Measurements from ENCODE around the gene RNF128. TPM values are rescaled to one million over a fixed set of nuclear protein-coding genes. Genes with fewer than 3 reads are reported as not detected.
A peak's percentile ranks its signal among the peaks of the same experiment; 100 is the strongest.

RNF128 gene
- total and polyA plus RNA-seq, 2 of the 13 experiments (the other 11 are each of a cell fraction or from before 2014, with no cell fraction given): 18.5 to 43.5 TPM

DNA sequence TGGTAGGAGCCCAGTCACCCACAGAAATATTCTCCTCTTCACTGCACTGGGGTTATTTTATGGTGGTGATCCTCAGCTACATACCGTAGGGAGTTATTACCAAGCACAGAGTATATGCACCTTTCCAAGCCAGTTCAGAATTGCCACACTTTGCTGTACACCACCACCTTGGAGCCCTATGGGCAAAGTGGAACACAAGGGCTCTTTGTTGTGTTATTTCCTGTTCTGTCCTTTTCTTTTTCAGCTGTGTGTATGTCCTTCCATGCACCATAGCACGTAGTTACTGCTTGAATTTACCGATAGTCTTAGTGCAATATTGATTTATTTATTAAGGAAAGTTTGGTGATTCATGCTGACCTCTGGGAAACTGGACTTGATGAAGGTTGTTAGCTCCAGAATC lies 8.3 kb downstream of the RNF128 start:
- Histone ChIP-seq H3K9ac (ENCODE audit: insufficient read depth, low read depth, low read length) (no peak overlapping the region), H3K4me2 (ENCODE audit: low read depth, low read length) (peak overlapping the region; percentile 68), H4K20me1 (ENCODE audit: insufficient read depth, low read length) (no peaks in the 10 kb centered on the region; the same call in 1 of the 2 replicates), H3K9me3 (ENCODE audit: low read length) (no peaks in the 10 kb centered on the region), H3K79me2 (ENCODE audit: insufficient read depth, low read length) (peaks cover 97% of the 10 kb centered on the region), H3K27ac (ENCODE audit: extremely low read length, insufficient read depth, low read length) (peak overlapping the region; percentile 54), H3K27me3 (ENCODE audit: control insufficient read depth in 1 of 2, insufficient read depth in 2 of 2, low read length in 2 of 2) (no peaks in the 10 kb centered on the region), H3K4me3 (replicated peaks in 1 of 3; ENCODE audit: insufficient read depth in 1 of 3, low read depth in 2 of 3, low read length in 3 of 3) (peak overlapping the region in 2 of 3 experiments; percentile 43 to 50; a peak in 4 of 6 replicates), H2AFZ (ENCODE audit: low read length) (no peak overlapping the region), H3K4me1 (ENCODE audit: insufficient read depth, low read length) (peaks cover 73% of the 10 kb centered on the region), H3K36me3 (replicated peaks in 1 of 2; ENCODE audit: control insufficient read depth in 1 of 2, insufficient read depth in 2 of 2, low read length in 2 of 2) (no peaks in the 10 kb centered on the region; a peak in 1 of 5 replicates)
- intact Hi-C loops (cut with micrococcal nuclease; ENCODE audit: unreplicated experiment) (loop anchor here (10.0 kb wide), 2 partner anchors 50 to 120 kb away; partner anchors contain the start of gene RADX), in situ Hi-C loops (cut with HindIII; ENCODE audit: extremely low pct_ligation_motif_present, low pct_unique_long_range_greater_than_20kb) (no loop called here)
- WGBS (ENCODE audit: low lambda C conversion rate): 0% methylated on average over 2 of the region's 3 CpGs
- DNase-seq (ENCODE audit: low spot score) (peak; percentile 57), FAIRE-seq (peak; percentile 72), ATAC-seq (peak; percentile 92)
- POLR2A ChIA-PET: interaction anchor here (1.0 to 1.1 kb wide), 2 partner anchors 8 to 19 kb away, joined by 3 read pairs; partner anchors contain the start of gene RNF128
- CTCF ChIA-PET (ENCODE audit: low intra/inter-chr PET ratio, low total read pairs): no interaction called here
- no TSS peak for BruUV-seq (replicated peaks)
- TF ChIP-seq ZNF292 (CRISPR knock-in tag; IDR thresholded peaks at IDR 0.05; ENCODE audit: borderline replicate concordance, low read depth): no peak
- TF ChIP-seq, protein P1, sequence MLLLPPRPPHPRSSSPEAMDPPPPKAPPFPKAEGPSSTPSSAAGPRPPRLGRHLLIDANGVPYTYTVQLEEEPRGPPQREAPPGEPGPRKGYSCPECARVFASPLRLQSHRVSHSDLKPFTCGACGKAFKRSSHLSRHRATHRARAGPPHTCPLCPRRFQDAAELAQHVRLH (CRISPR knock-in tag; IDR thresholded peaks at IDR 0.05; ENCODE audit: borderline replicate concordance, low read depth): no peak
- TF ChIP-seq, protein P2, sequence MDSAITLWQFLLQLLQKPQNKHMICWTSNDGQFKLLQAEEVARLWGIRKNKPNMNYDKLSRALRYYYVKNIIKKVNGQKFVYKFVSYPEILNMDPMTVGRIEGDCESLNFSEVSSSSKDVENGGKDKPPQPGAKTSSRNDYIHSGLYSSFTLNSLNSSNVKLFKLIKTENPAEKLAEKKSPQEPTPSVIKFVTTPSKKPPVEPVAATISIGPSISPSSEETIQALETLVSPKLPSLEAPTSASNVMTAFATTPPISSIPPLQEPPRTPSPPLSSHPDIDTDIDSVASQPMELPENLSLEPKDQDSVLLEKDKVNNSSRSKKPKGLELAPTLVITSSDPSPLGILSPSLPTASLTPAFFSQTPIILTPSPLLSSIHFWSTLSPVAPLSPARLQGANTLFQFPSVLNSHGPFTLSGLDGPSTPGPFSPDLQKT (CRISPR knock-in tag; IDR thresholded peaks at IDR 0.05; ENCODE audit: borderline replicate concordance): no peak
- TF ChIP-seq, protein P3, sequence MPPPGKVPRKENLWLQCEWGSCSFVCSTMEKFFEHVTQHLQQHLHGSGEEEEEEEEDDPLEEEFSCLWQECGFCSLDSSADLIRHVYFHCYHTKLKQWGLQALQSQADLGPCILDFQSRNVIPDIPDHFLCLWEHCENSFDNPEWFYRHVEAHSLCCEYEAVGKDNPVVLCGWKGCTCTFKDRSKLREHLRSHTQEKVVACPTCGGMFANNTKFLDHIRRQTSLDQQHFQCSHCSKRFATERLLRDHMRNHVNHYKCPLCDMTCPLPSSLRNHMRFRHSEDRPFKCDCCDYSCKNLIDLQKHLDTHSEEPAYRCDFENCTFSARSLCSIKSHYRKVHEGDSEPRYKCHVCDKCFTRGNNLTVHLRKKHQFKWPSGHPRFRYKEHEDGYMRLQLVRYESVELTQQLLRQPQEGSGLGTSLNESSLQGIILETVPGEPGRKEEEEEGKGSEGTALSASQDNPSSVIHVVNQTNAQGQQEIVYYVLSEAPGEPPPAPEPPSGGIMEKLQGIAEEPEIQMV (CRISPR knock-in tag; IDR thresholded peaks at IDR 0.05; ENCODE audit: low read depth): no peak
- TF ChIP-seq TSC22D2 (CRISPR knock-in tag; IDR thresholded peaks at IDR 0.05; ENCODE audit: borderline replicate concordance): no peak
- no peak for TF ChIP-seq ZNF224 (CRISPR knock-in tag; IDR thresholded peaks at IDR 0.05)
- TF ChIP-seq EED (CRISPR knock-in tag; IDR thresholded peaks at IDR 0.05): no peak
- no peak for TF ChIP-seq ZNF432 (CRISPR knock-in tag; IDR thresholded peaks at IDR 0.05; ENCODE audit: borderline replicate concordance)
- TF ChIP-seq ZSCAN22 (CRISPR knock-in tag; IDR thresholded peaks at IDR 0.05): no peak
- TF ChIP-seq ZNF790 (CRISPR knock-in tag; IDR thresholded peaks at IDR 0.05; ENCODE audit: borderline replicate concordance): no peak
- TF ChIP-seq PCBP2 (optimal IDR thresholded peaks at IDR 0.05; ENCODE audit: low read depth, low read length, poor library complexity, severe bottlenecking): no peak
- TF ChIP-seq NR2C2 (CRISPR knock-in tag; IDR thresholded peaks at IDR 0.05; ENCODE audit: borderline replicate concordance): no peak
- TF ChIP-seq SP2 (CRISPR knock-in tag; IDR thresholded peaks at IDR 0.05): no peak
- TF ChIP-seq, protein P4, sequence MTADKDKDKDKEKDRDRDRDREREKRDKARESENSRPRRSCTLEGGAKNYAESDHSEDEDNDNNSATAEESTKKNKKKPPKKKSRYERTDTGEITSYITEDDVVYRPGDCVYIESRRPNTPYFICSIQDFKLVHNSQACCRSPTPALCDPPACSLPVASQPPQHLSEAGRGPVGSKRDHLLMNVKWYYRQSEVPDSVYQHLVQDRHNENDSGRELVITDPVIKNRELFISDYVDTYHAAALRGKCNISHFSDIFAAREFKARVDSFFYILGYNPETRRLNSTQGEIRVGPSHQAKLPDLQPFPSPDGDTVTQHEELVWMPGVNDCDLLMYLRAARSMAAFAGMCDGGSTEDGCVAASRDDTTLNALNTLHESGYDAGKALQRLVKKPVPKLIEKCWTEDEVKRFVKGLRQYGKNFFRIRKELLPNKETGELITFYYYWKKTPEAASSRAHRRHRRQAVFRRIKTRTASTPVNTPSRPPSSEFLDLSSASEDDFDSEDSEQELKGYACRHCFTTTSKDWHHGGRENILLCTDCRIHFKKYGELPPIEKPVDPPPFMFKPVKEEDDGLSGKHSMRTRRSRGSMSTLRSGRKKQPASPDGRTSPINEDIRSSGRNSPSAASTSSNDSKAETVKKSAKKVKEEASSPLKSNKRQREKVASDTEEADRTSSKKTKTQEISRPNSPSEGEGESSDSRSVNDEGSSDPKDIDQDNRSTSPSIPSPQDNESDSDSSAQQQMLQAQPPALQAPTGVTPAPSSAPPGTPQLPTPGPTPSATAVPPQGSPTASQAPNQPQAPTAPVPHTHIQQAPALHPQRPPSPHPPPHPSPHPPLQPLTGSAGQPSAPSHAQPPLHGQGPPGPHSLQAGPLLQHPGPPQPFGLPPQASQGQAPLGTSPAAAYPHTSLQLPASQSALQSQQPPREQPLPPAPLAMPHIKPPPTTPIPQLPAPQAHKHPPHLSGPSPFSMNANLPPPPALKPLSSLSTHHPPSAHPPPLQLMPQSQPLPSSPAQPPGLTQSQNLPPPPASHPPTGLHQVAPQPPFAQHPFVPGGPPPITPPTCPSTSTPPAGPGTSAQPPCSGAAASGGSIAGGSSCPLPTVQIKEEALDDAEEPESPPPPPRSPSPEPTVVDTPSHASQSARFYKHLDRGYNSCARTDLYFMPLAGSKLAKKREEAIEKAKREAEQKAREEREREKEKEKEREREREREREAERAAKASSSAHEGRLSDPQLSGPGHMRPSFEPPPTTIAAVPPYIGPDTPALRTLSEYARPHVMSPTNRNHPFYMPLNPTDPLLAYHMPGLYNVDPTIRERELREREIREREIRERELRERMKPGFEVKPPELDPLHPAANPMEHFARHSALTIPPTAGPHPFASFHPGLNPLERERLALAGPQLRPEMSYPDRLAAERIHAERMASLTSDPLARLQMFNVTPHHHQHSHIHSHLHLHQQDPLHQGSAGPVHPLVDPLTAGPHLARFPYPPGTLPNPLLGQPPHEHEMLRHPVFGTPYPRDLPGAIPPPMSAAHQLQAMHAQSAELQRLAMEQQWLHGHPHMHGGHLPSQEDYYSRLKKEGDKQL (CRISPR knock-in tag; IDR thresholded peaks at IDR 0.05; ENCODE audit: low read depth): no peak

All from HepG2 (cell line).